Hematopoietic multipotent progenitor cell treated with erythropoietin and hydrocortisone succinate and interleukin-3 and kit ligand, for 4 days (in vitro differentiated cells): Measurements from ENCODE around the gene TRIB2.
"Not testable (repeated sequence)": the region's sequence is repeated elsewhere in the genome, so short reads cannot be mapped to it uniquely, and the experiment has no call there.

Source experiments
- DNase-seq: peaks from one replicate; pipeline ENCODE4 v3.0.0-alpha.2; 2015

TRIB2 gene

DNA sequence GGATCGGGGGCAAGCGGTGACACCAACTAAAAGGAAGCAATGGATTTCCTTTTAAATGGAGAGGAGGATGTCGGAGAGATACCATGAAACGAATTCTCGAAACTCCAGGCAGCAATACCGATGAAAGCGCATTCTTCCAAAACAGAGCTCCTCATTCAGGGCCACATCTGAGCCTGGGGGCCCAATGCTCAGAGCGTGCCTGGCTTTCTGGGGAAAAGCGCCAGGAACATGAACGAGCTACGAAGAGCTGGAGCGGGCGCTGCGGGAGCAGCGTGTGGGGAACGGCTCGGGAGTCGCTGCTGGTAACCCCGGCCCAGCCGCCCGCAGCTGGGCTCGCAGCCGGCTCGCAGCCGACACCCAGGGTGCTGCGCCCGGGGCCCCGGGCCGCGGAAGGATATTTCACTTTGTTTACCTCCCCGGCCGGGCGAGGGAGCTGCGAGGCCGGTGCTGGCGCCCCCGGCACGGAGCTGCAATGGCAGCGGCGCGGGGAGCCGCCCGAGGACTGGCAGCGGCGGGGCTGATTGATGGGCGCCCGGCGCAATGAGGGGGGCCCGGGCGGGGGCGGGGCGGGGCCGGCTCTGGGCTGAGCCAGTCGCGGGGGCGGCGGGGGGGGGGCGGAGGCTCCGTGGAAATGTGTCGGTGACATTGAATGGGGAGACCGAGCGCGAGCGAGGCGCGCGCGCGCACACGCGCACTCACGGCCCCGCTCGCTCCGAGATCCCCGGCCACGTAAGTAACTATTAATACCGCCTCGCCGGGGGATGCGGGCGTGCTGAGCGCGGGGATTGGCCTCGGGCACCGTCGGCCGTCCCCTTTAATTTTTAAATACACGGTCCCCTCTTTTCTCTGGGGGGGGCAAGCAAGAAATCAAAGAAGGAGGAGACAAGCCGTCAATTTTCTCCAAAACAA lies at the start of gene TRIB2:
Gene TRIB2 (plus strand): TSS at position 655 of the 909 bp plus-strand sequence. CDS start 1,372 bp downstream, outside the sequence.
- DNase-seq = peak; percentile 94

DNA sequence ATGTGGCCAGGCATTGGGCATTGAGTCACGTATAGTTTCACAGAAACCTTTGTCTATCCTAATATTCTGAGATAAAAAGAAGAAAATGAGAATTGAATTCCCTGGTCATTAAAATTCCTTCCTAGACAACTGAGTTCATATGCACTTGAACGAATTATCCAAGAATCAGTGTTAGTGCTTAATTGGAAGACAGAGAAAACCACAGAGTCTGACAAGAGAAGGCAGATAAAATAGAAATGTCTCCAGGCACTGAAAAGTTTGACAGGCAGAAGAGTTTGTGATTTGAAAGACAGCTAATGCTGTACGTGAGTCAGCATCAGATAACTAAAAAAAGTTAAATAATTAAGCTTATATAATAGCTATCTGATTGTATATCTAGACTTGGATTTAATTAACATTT lies 47.7 kb upstream of the TRIB2 start:
- no peak for DNase-seq

DNA sequence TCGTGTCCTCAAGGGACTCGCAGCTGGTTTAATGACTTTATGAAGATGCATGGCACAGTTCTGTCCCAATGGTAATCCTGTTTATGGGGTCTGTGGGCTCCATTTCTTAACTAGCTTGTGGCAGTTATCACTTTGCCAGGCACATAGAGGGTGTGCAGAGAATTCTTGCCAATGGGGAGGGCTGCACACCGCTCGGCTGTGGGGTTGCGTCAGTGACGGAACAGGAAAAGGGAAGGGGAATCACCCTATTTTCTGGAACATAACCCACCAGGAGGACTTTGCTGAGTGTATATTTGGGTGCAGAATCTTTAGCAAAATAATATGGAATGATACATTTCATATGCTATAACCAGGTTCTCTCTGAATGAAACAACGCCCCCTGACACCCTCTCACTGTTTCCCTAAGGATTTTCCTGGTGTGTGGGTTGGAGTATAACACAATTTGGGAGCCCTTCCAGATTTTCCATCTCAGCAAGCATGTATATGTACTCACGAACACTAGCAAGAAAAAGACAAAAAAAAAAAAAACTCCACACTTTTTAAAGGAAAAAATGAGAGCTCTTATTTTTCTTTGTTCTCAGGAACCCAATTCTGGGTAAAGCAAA lies 43.9 kb upstream of the TRIB2 start:
- DNase-seq = no peak

DNA sequence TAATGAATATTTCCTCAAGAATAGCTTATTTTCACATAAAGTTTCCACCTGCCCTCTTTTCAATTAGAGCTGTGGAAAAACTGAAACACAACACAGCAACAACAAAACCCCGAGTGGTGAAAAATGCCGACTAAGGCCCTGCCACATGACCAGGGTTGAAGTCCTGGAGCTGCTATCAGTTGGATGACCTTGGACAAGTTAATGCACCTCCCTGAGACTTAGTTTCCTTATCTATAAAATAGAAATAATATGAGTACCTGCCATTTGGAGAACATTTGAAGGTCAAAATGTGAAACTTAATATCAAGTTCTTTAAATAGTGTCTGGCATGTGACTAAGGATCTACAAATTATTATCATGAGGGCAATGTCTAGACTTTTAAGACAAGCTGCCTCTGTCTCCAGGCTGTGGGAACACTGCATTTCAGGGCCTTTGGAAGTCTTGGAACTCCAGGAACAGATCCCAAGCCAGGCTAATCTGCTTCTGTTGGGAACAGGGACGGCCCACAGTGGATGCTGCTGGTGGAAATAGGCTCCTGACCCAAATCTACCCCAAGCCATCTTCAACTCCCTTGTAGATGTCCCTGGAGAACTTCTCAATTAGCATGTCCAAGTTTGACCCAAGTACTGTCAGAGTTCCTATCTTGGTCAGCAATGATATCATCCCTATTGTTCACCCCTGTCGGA lies 42.0 kb upstream of the TRIB2 start:
- peak; percentile 4 for DNase-seq

DNA sequence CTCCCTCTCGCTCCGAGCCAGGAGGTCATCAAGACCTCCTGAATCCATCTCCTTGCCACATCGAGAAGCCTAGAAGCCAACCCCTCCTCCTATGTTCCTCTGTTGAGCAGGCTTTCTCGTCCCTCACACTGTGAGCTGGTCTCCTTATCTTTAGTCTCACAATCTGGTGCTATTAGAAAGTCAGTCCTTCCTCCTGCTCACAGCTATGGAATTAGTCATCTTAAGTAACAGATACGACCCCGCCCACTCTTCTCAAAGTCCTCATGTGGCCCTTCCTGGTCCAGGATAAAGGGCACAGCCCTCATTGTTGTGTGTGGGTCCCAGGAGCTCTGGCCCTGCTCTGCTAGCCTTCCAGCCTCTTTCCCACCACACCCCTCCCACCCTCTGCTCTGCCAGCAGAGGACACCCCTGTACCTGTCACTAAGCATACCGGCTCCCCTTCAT lies 41.4 kb upstream of the TRIB2 start:
- DNase-seq = peak; percentile 83

DNA sequence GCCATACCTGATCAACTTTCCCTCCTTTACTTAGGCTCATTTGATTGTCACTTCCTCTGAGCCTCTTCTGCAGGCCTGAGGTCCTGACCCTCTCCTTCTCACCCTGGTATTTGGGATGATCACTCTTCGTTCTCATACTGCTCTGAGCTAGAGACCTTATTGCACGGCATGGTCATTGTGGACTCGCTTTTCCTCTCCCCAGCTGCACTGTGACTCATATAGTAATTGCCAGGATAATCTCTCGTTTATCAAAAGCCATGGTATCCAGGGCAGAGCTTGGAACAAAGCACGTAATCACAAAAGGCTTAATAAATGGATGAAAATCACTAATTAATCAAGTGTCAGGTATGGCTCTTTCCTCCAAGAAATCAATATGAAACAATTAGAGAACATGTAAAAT lies 40.9 kb upstream of the TRIB2 start:
- DNase-seq = no peak

DNA sequence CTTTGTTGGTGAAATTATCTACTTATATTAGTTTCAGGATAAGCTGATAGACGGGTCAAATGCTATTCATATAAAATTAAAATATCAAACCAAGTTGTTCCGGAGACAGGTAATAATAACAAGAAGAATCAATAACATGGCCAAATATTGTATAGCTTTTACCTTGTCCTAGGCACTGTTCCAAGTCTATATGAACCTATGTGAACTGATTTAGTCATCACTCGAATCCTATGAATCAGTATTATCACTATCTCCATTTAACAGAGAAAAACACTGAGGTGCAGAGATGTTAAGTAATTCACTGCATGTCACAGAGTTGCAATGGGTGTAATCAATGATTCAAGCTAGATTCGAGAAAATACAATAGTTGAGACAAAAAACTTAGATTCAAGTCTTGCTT lies 40.0 kb upstream of the TRIB2 start:
- no peak for DNase-seq

DNA sequence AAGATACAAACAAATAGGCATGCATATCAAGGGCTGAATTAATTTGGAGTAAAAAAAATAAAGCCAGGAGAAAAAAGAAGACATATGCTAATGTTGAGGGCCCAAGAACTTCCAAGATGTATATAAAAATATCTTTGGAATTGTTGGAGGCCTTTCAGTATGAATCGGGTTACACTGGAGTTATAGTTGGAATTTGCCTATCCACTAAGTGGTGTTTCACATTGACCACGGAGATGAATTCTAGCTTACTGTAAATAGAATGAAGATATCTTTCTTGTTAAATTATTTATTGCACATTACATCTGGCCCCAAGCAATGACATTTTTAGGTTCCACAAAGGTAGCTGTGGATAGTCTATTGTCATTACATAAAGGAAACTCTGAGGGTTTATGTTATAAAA lies 38.5 kb upstream of the TRIB2 start:
- DNase-seq = no peak

DNA sequence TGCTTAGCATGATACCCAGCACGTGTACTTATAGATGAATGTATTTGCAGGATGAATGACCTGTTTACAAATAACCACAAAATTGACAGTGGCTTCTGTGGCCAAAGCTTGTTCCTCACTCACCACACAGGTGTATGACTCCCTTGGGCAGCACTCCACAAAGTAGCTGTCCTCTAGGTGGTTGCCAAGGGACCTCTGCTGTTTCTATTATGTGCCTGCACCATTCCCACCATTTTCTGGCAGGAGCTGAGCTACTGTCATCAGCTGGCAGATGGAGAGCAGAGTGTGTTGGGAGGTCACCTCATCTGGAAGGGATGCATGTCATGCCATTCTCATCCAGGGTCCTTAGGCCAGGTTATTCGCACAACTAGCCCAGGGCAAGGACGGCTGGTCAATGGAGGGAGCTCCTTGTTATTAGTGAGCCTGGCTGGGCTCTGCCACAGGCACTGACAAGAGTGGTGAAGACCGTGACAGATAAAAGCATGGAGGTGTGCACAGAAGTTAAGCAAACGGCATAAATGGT lies 37.1 kb upstream of the TRIB2 start:
- no peak for DNase-seq

DNA sequence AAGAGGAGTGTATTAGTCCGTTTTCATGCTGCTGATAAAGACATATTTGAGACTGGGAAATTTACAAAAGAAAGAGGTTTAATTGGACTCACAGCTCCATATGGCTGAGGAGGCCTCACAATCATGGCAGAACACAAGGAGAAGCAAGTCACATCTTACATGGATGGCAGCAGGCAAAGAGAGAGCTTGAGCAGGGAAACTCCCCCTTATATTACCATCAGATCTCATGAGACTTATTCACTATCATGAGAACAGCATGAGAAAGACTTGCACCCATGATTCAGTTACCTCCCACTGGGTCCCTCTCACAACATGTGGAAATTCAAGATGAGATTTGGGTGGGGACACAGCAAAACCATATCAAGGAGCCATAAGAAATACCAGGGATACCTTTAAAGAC lies 36.6 kb upstream of the TRIB2 start:
- not testable (repeated sequence) for DNase-seq

DNA sequence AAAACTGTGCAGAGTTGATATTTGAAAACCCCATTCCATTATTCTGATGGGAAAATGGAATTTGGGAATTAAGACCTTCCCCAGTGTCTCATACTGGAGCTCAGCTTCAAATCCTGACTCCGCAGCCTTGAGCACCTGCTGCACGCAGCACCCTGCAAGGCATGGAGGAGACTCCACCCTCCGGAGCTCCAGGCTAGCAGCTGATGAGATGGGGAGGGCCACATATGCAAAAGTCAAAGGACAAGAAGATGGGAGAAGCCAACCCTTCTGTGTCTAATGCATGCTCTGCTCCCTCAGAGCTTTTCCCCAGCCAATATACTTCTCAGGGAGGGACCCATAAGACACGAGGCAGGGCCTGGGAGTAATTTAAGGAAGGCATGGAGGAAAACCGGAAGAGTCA lies 34.7 kb upstream of the TRIB2 start:
- no peak for DNase-seq

DNA sequence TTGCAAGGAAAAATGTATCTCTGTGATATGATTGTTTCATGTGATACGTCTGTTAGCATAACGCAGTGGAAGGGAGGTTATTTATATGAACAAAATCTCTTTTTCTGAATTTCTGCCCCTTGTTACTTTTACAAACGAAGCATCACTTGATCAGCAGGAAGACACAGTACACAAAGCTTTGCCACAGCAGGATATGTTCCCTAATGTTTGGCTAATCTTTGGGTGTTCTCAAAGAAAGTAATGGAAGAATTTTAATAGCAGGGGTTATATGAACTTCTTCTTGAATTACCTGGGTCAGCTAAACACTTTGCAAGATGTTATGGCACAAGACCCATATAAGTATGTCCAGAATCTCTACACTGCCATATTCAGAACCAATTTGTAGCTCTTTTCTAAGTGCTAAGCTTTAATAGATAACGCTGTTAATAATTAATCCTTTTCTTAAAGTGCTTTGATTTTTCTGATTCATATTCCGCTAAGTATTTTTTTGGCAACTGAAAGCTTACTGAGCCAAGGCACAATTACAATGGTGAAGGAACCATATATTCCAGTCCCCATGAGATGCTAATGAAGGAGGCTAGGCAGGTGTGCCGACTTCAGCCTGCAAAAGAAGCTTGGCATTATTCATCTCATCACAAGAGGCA lies 33.2 kb upstream of the TRIB2 start:
- DNase-seq = no peak

DNA sequence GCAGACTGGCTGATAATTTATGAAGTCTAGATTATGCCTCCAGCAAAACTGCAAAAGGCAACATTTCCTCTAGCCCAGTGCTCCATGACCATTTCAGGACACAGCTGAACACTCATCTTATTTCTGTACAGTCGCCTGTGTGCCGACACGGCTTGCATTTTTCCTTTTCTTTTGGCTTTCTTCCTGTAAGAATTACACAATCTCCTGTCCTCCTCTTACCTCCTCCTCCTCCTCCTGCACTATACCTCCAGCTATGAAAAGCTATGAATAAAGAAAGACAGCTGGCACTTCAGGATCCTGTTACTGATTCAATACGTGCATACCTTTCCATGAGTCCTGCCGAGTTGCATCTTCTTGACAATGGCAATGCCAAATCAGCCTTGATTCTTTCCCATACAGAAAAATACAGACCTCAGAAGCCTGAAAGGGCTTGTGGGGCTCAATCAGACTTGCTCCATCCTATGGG lies 32.2 kb upstream of the TRIB2 start:
- no peak for DNase-seq

DNA sequence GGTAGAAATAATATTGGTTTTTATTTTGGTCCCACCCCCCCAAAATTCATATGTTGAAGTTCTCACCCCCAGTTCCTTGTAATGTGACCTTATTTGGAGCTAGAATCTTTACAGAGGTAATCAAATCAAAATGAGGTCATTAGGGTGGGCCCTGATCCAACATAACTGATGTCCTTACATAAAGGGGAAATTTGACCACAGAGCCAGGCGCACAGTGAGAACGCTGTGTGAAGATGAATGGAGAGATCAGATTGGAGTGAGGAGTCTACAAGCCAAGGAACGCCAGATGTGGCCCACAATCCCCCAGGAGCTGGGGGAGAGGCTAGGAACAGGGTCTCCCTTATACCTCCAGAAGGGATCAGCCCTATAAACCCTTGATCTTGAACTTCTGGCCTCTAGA lies 31.6 kb upstream of the TRIB2 start:
- no peak for DNase-seq

DNA sequence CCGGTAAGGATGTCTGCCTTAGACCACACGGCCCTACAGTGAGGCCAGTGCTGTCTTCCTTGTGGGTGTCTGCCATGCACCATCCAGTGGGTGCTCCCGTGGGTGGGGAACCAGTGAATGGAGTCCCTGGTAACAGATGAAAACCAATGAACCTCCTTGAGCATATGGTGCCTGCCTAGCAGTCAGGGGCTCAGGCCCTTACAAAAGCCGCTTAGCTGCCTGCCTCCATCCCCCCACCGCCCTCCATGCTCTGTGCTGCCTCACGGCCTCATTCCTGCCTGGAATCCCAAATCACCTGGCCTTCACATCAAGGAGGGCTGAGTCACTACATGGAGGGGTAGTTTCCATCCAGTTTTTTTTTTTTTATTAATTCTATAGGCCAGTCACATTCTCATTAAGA lies 30.8 kb upstream of the TRIB2 start:
- no peak for DNase-seq

DNA sequence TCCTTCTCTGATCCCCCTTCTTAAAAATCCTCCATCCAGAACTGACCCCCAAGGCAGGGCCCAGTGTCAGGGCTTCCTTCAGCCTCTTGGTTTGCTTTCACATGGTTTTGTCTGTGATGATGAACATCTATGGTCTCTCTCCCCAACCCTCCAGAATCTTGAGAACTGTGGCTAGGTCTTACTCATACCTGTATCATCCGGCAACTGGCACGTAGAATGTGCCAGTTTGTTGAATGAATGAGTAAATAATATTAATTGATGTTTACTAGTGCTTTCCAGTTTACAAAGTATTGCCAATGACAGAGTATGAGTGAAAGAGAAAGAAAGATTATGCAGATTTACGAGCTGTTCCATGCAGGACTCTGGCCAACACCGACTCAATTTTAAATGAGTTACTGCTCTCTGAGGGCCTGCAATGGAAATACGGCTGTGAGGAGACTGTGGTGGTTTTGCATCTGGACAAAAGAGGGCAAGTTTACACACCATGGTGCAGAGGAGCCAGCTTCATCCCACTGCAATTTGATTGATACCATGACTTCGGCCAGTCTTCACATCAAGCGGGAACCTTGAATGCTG lies 29.9 kb upstream of the TRIB2 start:
- DNase-seq = no peak

DNA sequence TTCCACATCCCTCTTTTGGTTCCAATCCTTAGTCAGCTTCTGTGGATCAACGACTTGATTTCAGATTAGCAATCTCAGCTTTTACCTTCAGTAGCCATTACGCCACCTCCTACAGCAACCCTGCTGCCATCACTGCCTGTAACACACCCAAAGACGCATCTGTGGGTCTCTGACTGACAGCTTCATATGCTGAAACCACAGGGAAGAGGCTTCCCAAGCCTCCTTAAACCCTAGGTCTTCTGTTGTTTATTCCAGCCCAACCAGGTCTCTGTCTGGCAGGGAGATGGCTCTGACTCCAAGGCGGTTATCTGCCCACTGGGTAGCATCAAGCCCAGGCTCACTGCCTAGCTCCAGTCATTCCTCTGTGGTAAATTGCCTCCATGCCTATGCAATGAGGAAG lies 28.6 kb upstream of the TRIB2 start:
- DNase-seq = no peak

DNA sequence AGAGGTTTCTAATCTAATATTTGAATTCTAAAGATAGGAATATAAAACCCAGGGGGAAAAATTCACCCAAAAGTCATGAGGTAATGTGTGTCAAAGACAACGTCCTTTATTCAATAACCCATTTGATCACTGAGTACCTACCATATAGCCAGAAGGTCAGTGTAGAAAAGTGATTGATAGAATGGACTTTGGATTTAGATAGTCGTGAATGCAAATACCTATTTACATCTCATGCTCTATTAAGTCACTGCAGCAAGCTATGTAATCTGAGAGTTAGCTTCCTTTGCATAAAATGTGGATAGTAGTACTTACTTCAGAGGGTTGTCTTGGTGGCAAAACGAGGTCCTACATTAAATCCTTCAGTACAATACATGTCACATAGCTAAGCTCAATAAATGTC lies 27.8 kb upstream of the TRIB2 start:
- DNase-seq = no peak

DNA sequence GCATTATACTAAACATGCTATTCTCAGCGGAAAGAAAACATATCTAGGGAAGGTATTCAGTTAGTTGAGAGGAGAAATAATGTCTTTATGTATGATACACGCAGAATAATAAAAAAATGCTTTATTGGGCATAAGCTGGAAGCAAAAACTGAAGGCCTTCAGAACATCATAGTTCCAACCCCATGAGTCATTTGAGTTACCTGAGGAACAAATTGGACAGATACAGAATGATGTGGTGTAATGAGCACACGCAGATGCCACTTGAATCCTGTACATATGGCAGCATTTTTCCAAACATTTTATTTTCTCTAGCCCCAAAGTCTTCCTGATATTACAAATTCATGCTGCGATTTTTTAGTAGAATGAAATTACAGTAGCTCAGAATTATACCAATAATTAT lies 23.2 kb upstream of the TRIB2 start:
- DNase-seq = no peak

DNA sequence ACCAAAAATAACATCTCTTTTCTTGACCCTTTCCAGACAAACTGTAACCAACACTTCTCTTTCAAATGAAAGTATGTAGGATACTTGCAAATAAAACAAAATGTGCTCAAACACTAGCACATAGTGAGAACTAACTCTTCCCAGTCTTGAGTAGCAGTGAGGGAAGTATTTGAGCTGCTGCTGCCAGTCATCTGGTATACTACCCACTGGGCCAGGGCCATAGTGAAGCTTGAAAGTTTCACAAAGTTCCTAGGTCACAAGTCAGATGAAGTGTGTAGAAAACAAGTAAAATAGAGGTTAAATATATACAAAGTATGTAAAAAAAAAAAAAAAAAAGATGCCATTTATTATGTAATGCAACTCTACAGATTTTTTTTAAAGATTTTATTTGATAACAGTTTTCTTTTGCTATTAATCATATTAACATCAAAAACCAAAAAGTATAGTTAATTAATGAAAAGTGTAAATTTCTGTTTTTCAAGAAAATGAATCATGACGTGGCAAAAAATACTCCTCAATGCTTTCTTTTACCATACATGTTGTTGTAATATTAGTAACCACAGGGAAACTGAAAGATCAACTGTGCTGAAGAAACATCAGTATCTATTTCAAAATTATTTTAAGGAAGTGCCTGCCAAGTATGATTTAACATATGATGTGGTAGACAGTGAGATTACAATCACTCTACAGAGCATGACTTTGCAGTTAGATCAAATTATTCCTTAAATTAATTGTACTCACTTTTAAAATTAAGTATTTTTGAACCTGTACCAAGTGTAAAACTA lies 21.6 kb upstream of the TRIB2 start:
- peak; percentile 80 for DNase-seq

DNA sequence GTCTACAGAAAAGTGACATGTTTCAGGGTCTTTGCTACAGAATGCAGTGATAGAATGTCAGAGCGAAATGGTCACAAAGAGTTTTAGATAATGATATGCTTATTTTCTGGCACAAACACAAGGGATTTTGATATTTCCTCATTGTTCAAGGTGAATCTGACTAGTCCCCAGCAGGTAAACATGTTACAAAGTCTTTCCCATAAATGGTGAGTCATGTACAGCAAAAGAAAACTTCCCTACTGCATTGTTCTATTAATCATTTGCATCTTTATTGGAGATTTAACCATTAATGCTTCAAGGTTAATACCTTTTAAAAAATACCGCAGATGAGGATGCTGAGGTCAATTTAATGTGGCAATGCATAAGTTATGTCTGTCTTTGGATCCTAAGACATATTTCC lies 19.1 kb upstream of the TRIB2 start:
- DNase-seq = no peak

DNA sequence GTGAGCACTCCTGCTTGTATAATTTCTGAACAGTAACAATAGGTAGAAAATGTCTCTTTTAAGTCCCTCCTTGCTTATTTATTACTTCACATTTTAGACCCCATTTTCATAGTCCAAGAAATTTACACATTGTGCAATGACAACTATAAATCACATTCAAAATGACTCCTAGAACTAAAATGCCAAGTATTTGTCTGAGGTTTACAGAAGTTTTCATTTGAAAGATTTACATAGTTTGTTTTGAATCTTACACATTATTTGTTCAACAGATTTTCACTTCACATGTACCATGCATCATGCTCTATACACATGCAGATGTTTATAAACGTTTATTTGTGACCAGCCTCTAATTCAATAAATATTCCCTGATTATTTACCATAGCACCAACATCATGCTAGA lies 15.7 kb upstream of the TRIB2 start:
- no peak for DNase-seq
